ENCODE data around the gene NCOA3. TPM values are rescaled to one million over a fixed set of nuclear protein-coding genes. Genes with fewer than 3 reads are reported as not detected.

The NCOA3 gene
- total and polyA plus RNA-seq, 12 donors: 2.6 to 35.6 (median 22.2) TPM

DNA sequence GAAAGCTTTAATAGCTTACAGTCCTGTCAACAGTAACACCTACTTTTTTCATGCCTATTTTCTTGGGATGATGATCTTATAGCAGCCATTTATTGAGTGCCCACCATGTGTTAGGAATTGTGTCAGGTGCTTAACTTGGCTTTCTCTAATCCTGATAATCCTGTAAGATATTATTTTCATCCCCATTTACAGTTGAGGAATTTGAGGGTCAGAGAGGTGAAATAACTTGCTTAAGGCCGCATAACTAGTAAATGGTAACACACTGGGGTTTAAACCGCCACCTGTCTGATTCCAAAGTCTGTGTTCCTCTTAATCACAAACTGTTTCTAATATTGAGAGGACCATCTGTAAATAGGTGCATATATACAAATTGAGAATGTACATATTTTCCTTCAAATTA is 55.5 kb downstream of the NCOA3 start:
- WGBS, 4 donors: 65 to 94% (median 87%) methylated on average over 2 of the region's 2 CpGs
- H3K27ac ChIP-seq: no peak overlapping the region
- no peak overlapping the region for H3K4me3 ChIP-seq
- no peak for TF ChIP-seq POLR2A (IDR thresholded peaks at IDR 0.05)
- TF ChIP-seq, protein P1, sequence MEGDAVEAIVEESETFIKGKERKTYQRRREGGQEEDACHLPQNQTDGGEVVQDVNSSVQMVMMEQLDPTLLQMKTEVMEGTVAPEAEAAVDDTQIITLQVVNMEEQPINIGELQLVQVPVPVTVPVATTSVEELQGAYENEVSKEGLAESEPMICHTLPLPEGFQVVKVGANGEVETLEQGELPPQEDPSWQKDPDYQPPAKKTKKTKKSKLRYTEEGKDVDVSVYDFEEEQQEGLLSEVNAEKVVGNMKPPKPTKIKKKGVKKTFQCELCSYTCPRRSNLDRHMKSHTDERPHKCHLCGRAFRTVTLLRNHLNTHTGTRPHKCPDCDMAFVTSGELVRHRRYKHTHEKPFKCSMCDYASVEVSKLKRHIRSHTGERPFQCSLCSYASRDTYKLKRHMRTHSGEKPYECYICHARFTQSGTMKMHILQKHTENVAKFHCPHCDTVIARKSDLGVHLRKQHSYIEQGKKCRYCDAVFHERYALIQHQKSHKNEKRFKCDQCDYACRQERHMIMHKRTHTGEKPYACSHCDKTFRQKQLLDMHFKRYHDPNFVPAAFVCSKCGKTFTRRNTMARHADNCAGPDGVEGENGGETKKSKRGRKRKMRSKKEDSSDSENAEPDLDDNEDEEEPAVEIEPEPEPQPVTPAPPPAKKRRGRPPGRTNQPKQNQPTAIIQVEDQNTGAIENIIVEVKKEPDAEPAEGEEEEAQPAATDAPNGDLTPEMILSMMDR (IDR thresholded peaks at IDR 0.05): no peak
- peaks cover 0 to 34% of the 10 kb centered on the region in 2 donors for H3K4me1 ChIP-seq (replicated peaks in 1 of 2)
- H3K9me3 ChIP-seq (replicated peaks in 1 of 3): no peaks in the 10 kb centered on the region
- DNase-seq: no peak
- intact Hi-C loops (cut with DNase I): no loop called here
- H3K27me3 ChIP-seq: no peaks in the 10 kb centered on the region
- H3K36me3 ChIP-seq (replicated peaks in 1 of 2): no peaks in the 10 kb centered on the region

DNA sequence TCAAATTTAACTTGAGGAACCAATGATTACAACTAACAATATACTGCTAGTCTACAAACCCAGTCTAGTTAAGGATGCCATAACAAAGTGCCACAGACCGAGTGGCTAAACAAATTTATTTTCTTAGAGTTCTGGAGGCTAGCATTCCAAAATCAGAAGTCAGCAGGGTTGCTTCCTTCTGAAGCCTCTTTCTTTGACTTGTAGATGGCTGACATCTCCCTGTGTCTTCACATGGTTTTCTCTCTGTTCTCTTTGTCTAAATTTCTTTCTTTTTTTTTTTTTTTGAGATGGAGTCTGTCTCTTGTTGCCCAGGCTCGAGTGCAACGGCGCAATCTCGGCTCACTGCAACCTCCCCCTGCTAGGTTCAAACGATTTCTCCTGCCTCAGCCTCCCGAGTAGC is 56.1 kb downstream of the NCOA3 start:
- no peaks in the 10 kb centered on the region for H3K9me3 ChIP-seq (replicated peaks in 1 of 3)
- no peaks in the 10 kb centered on the region for H3K27me3 ChIP-seq
- H3K4me1 ChIP-seq (replicated peaks in 1 of 2): peaks cover 0 to 34% of the 10 kb centered on the region in 2 donors
- H3K27ac ChIP-seq: no peak overlapping the region
- WGBS, 4 donors: 87 to 93% (median 89%) methylated on average over 7 of the region's 7 CpGs
- intact Hi-C loops (cut with DNase I): no loop called here
- no peaks in the 10 kb centered on the region for H3K36me3 ChIP-seq (replicated peaks in 1 of 2)
- TF ChIP-seq POLR2A (IDR thresholded peaks at IDR 0.05): no peak
- TF ChIP-seq, protein P1 (IDR thresholded peaks at IDR 0.05): no peak
- H3K4me3 ChIP-seq: no peak overlapping the region
- DNase-seq: no peak

DNA sequence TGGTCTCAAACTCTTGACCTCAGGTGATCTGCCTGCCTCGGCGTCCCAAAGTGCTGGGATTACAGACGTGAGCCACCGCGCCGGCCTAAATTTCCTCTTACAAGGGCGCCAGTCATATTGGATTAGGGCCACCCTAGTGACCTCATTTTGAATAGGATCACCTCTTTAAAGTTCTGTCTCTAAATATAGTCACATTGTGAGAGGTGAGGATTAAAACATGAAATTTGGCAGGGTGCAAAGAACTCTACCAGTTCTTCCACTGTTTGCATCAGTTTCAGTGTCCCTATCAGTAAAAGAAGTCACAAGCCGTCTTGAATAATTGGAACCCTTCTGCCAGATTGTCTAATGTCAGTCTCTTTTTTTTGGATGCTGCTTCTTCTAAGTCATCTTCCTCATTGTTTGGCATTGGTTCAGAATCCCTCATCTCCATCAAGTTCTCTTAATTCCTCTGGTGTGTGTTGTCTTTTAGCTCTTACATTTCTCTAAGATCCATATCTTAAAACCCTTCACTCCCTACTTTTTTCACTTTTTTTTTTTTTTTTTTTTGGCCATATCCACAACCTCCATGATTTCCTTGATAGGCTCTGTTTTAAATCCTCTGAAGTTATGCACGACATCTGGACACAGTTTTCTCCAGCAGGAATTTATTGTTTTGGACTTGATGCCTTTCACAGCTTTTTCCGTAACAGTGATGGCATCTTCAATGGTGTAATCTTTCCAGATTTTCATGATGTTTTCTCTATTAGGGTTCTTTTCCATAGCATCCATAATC is 56.8 kb downstream of the NCOA3 start:
- 85 to 92% (median 89%) methylated on average over 5 to 10 of the region's 10 CpGs for WGBS, 4 donors
- intact Hi-C loops (cut with DNase I): no loop called here
- no peaks in the 10 kb centered on the region for H3K36me3 ChIP-seq (replicated peaks in 1 of 2)
- no peak overlapping the region for H3K4me3 ChIP-seq
- no peak for DNase-seq
- TF ChIP-seq POLR2A (IDR thresholded peaks at IDR 0.05): no peak
- TF ChIP-seq, protein P1 (IDR thresholded peaks at IDR 0.05): no peak
- no peaks in the 10 kb centered on the region for H3K9me3 ChIP-seq (replicated peaks in 1 of 3)
- no peak overlapping the region for H3K27ac ChIP-seq
- no peaks in the 10 kb centered on the region for H3K27me3 ChIP-seq
- H3K4me1 ChIP-seq (replicated peaks in 1 of 2): peaks cover 0 to 36% of the 10 kb centered on the region in 2 donors

DNA sequence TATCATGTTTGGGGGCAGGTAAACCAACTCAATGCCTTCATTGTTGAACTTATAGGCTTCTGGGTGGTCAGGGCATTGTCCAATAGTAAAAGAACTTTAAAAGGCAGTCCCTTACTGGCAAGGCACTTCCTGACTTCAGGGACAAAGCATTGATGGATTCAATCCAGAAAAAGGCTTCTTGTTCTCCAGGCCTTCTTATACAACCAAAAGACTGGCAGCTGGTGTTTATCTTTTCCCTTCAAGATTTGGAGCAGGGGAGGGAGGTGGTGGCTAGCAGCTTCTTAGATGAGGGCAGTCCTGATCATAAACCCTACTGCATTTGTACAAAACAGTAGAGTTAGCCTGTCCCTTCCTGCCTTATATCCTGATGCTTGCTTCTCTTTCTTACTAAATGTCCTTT is 57.5 kb downstream of the NCOA3 start:
- Histone ChIP-seq H3K4me3 (no peak overlapping the region), H3K9me3 (replicated peaks in 1 of 3) (no peaks in the 10 kb centered on the region), H3K36me3 (replicated peaks in 1 of 2) (no peaks in the 10 kb centered on the region), H3K27ac (peak overlapping the region in 1 of 5 donors; percentile 12), H3K4me1 (replicated peaks in 1 of 2) (peaks cover 0 to 36% of the 10 kb centered on the region in 2 donors), H3K27me3 (no peaks in the 10 kb centered on the region)
- intact Hi-C loops (cut with DNase I): no loop called here
- TF ChIP-seq, protein P1 (IDR thresholded peaks at IDR 0.05): no peak
- TF ChIP-seq POLR2A (IDR thresholded peaks at IDR 0.05): no peak
- DNase-seq: no peak

All from adrenal gland (tissue), 12 donors.